Adrenal gland (tissue), 12 donors: Measurements from ENCODE around the gene LRRC14B. TPM values are rescaled to one million over a fixed set of nuclear protein-coding genes. Genes with fewer than 3 reads are reported as not detected.

Source experiments
- DNase-seq, 7 donors: peaks; one replicate each; pipeline ENCODE4 v3.0.0-alpha.2; 2019 to 2020
- H3K27ac ChIP-seq, 5 donors: fragments of 200-600 bp; sonication (generic) in 4 of 5; 1 replicate in 3 of 5; 2 replicates in 2 of 5; pipeline versions ENCODE4 v1.5.1 to v1.8.0; 2016 to 2020; ENCODE audit warnings: mild to moderate bottlenecking in 1 of 5
- H3K27me3 ChIP-seq: fragments of 200-600 bp; 2 replicates; pipeline ENCODE4 v1.8.0; 2021
- H3K36me3 ChIP-seq, 2 donors: fragments of 200-600 bp; replicated peaks in 1 of 2; 1 replicate in 1 of 2; 2 replicates in 1 of 2; pipeline versions ENCODE4 v1.5.1 to v1.8.0; 2018 to 2022
- H3K4me1 ChIP-seq, 2 donors: fragments of 200-600 bp; replicated peaks in 1 of 2; 1 replicate in 1 of 2; 2 replicates in 1 of 2; pipeline versions ENCODE4 v1.5.1 to v1.8.0; 2018 to 2021
- H3K4me3 ChIP-seq, 4 donors: fragments of 200-600 bp; sonication (generic) in 3 of 4; one replicate each; pipeline ENCODE4 v1.5.1; 2016 to 2018
- H3K9me3 ChIP-seq, 3 donors: fragments of 200-600 bp; sonication (generic) in 1 of 3; replicated peaks in 1 of 3; 1 replicate in 2 of 3; 2 replicates in 1 of 3; pipeline versions ENCODE4 v1.5.1 to v1.8.0; 2016 to 2021
- POLR2A ChIP-seq, 2 donors: fragments of 450-650 bp; IDR thresholded peaks; one replicate each; pipeline ENCODE4 v1.6.1; 2017; ENCODE audit warnings: antibody characterized with exemption in 2 of 2, mild to moderate bottlenecking in 2 of 2, moderate library complexity in 1 of 2
- WGBS, 4 donors: extraction: QIAGEN DNeasy Blood & Tissue Kit in 2 of 4; methylation state at CpG; one replicate each; pipeline versions ENCODE4 v1.1.5 to v1.1.7; 2013 to 2017; 5-methylcytosine and 5-hydroxymethylcytosine counted together
- intact Hi-C, 2 donors: fragments of 100-400 bp; cut with DNase I; formaldehyde crosslinking; loops; one replicate each; pipeline versions ENCODE4 v1.14.1 to v1.15.0; 2022 to 2023
- polyA plus RNA-seq, 3 donors: library from polyadenylated mRNA; stranded (reverse); fragments of 200-250 nt in 2 of 3; fragments of 350-450 nt in 1 of 3; fragmentation: Illumina TruSeq in 1 of 3; extraction: RNeasy Lipid Tissue Mini Kit (QIAGEN cat#74804) in 1 of 3; gene quantifications; one replicate each; pipeline ENCODE4 v1.2.3, GENCODE V29; 2013 to 2014
- total RNA-seq, 9 donors: library from RNA; depleted of rRNA in 4 of 9; stranded (reverse); fragments of >200 nt in 4 of 9; fragments of 120-200 nt in 1 of 9; fragmentation: NEBNext Ultra II Directional in 1 of 9; extraction: Animal tissue kit (Norgen Biotek cat#: 25700) in 1 of 9; gene quantifications; one replicate each; pipeline versions ENCODE4 v1.1.0 to v1.2.4, GENCODE V29; 2013 to 2023
- TF ChIP-seq, protein P1 (sequence below), 6 experiments: fragments of 450-650 bp in 4 of 6; fragments of 200-600 bp in 2 of 6; sonication (generic) in 1 of 6; IDR thresholded peaks; 1 replicate in 5 of 6; 2 replicates in 1 of 6; pipeline versions ENCODE4 v1.5.1 to v1.8.0; 2016 to 2021; ENCODE audit warnings: antibody characterized with exemption in 6 of 6, mild to moderate bottlenecking in 2 of 6, moderate library complexity in 1 of 6
- donor health status: healthy with polysubstance abuse.
- donor health status: Bipolar disorder and iron deficiency.
- donor health status: DM: yes; HTN: yes; CAD: no.
- donor health status: DM: no; HTN: no; CAD: no.
- donor health status: DM: no; HTN: no; CAD: no.
- donor health status: DM: yes; HTN: yes; CAD: no.

The LRRC14B gene
- total and polyA plus RNA-seq, 12 donors, result 0.11 TPM; not detected in 11

DNA sequence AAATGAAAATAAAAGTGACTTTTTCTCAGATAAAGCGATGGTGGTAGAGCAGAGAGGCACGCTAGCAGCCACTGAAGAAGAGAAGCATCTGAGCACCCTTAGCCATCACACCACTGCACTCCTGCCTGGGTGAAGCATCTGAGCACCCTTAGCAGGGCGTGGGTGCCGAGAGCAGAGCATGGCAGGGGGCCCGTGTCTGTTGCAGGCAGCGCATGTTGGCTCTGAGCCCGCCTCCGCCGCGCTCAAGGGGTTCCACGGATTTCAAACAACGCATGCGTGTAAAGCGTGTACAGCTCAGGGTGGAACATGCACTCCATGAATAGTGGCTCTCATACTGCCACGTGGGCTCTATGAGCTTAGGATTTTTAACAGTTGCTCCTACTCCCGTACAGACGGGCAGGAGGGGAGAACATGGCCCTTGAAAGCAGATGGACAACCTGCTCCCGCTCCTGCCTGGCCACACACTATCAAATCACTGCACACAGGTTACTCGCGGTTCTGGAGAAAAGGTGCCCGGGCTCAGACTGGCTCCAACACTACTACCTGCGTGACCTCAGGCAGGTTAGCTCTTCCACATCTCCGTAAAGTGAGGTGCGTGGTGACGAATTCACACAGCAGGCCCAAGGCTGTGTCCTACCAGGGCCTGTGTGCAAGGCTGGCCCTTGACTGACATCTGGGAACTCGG, 12.1 kb downstream of the LRRC14B start:
- H3K4me3 ChIP-seq, result no peak overlapping the region
- H3K27ac ChIP-seq, result no peak overlapping the region
- H3K27me3 ChIP-seq, result no peaks in the 10 kb centered on the region
- peaks cover 0 to 20% of the 10 kb centered on the region in 2 donors for H3K36me3 ChIP-seq
- H3K9me3 ChIP-seq, result no peaks in the 10 kb centered on the region
- TF ChIP-seq, protein P1, sequence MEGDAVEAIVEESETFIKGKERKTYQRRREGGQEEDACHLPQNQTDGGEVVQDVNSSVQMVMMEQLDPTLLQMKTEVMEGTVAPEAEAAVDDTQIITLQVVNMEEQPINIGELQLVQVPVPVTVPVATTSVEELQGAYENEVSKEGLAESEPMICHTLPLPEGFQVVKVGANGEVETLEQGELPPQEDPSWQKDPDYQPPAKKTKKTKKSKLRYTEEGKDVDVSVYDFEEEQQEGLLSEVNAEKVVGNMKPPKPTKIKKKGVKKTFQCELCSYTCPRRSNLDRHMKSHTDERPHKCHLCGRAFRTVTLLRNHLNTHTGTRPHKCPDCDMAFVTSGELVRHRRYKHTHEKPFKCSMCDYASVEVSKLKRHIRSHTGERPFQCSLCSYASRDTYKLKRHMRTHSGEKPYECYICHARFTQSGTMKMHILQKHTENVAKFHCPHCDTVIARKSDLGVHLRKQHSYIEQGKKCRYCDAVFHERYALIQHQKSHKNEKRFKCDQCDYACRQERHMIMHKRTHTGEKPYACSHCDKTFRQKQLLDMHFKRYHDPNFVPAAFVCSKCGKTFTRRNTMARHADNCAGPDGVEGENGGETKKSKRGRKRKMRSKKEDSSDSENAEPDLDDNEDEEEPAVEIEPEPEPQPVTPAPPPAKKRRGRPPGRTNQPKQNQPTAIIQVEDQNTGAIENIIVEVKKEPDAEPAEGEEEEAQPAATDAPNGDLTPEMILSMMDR (IDR thresholded peaks at IDR 0.05), result no peak
- TF ChIP-seq POLR2A (IDR thresholded peaks at IDR 0.05), result no peak
- WGBS, 4 donors, result 92 to 97% (median 96%) methylated on average over 20 to 26 of the region's 26 CpGs
- DNase-seq, result peak in 1 of 7 donors; percentile 8
- intact Hi-C loops, result no loop called here
- peaks cover 0 to 10% of the 10 kb centered on the region in 2 donors for H3K4me1 ChIP-seq

DNA sequence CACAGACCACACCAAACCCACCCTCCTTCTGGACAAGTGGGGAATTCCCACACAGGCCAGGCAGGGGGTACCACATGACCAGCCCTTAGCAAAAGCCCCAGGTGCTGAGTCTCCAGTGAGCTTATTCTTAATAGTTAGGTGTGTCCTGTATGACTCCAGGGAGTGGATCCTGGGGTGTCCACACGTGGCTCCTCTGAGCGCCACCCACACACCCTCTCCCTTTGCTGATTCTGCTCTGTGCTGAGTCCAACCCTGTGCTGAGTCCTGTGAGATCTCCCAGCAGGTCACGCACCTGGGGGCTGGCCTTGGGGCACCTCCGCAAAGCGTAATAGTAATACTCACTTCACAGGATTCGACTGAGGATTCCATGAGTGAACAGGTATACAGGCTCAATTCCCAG, 12.7 kb downstream of the LRRC14B start:
- TF ChIP-seq POLR2A (IDR thresholded peaks at IDR 0.05), result no peak
- TF ChIP-seq, protein P1 (IDR thresholded peaks at IDR 0.05), result no peak
- WGBS, 4 donors, result 87 to 94% (median 94%) methylated on average over 6 of the region's 6 CpGs
- Histone ChIP-seq H3K27me3 (no peaks in the 10 kb centered on the region), H3K9me3 (no peaks in the 10 kb centered on the region), H3K4me1 (peaks cover 0 to 10% of the 10 kb centered on the region in 2 donors), H3K4me3 (no peak overlapping the region), H3K27ac (no peak overlapping the region), H3K36me3 (peaks cover 0 to 20% of the 10 kb centered on the region in 2 donors)
- DNase-seq, result peak in 1 of 7 donors; percentile 4
- intact Hi-C loops, result no loop called here

- intact Hi-C loops, result no loop called here
- no peak overlapping the region for H3K27ac ChIP-seq
- no peaks in the 10 kb centered on the region for H3K9me3 ChIP-seq
- TF ChIP-seq POLR2A (IDR thresholded peaks at IDR 0.05), result no peak
- TF ChIP-seq, protein P1 (IDR thresholded peaks at IDR 0.05), result no peak
- H3K27me3 ChIP-seq, result no peaks in the 10 kb centered on the region
- no peak for DNase-seq
- H3K4me3 ChIP-seq, result no peak overlapping the region
- peaks cover 0 to 10% of the 10 kb centered on the region in 2 donors for H3K4me1 ChIP-seq
- peaks cover 0 to 20% of the 10 kb centered on the region in 2 donors for H3K36me3 ChIP-seq
Observed at GRCh38 chr5:204462-204861, 13.2 kb downstream of the LRRC14B start.

DNA sequence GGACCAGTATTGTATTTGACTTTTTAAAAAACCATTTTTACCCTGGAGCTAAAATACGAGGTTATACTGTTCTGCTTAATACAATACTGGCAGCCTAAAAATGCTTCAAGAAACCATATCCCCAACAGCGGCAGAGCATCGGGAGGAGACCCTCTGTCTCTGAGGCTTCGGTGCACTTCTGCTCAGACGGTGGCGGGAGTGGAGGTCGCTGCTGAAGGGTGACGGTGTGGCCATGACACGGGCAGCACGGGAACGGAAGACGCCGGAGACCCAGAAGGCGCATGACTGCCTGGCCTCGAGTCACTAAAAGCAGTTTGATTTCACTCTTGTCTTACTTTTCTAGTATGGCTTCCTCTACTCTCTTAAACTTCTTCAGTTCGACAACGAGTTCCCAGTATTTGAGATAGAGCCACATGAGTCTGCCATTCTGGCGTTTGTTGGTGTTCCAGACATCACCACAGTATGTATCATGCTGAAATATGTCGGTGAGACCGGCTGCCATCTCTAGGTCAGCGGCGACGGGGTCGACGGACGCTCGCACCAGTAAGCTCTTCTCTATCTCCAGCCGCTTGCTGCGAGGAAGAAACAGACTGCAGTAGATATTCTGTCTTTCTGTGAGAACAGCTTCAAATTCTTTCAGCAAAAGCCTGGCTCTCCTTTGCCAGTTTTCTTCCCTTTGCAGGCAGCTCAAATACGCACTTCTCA, 13.8 kb downstream of the LRRC14B start:
- intact Hi-C loops, result no loop called here
- no peak overlapping the region for H3K27ac ChIP-seq
- H3K27me3 ChIP-seq, result no peaks in the 10 kb centered on the region
- H3K36me3 ChIP-seq, result peaks cover 0 to 20% of the 10 kb centered on the region in 2 donors
- no peak for DNase-seq
- WGBS, 4 donors, result 93 to 98% (median 96%) methylated on average over 30 of the region's 30 CpGs
- TF ChIP-seq, protein P1 (IDR thresholded peaks at IDR 0.05), result no peak
- no peak for TF ChIP-seq POLR2A (IDR thresholded peaks at IDR 0.05)
- H3K4me1 ChIP-seq, result peaks cover 0 to 15% of the 10 kb centered on the region in 2 donors
- H3K4me3 ChIP-seq, result no peak overlapping the region
- no peaks in the 10 kb centered on the region for H3K9me3 ChIP-seq
